B cell (primary cell): ENCODE measurements around the gene COL26A1. TPM values are rescaled to one million over a fixed set of nuclear protein-coding genes. Genes with fewer than 3 reads are reported as not detected.
A peak's percentile ranks its signal among the peaks of the same experiment; 100 is the strongest.

ENCODE experiments used
- ATAC-seq: fragments of 200-7000 bp; cut with Tn5 transposase; one replicate; pipeline ENCODE4 v1.10.0; 2021; ENCODE audit warnings: low read depth, mild to moderate bottlenecking, moderate number of reproducible peaks, moderate library complexity
- CTCF ChIA-PET: fragments of 350-600 bp; sonication (Branson Sonifier 250); formaldehyde crosslinking; loops from one replicate; lab custom pipeline; 2021; ENCODE audit warnings: antibody characterized with exemption, inconsistent platforms; lab: Charles Lee
- POLR2A ChIA-PET: fragments of 350-600 bp; sonication (Branson Sonifier 250); formaldehyde crosslinking; loops from one replicate; lab custom pipeline; 2021; ENCODE audit warnings: antibody characterized with exemption; lab: Charles Lee
- DNase-seq: peaks from one replicate; pipeline ENCODE4 v3.0.0; 2013
- H2AFZ ChIP-seq: 2 replicates; pipeline ENCODE4 v1.6.1; 2012; ENCODE audit warnings: mild to moderate bottlenecking, low read depth, low read length; ENCODE audit not compliant: insufficient read depth, poor library complexity, severe bottlenecking
- H3K27ac ChIP-seq, 2 donors: 1 replicate in 1 of 2; 2 replicates in 1 of 2; pipeline ENCODE4 v1.5.1; 2012 to 2013; ENCODE audit warnings: low read length in 2 of 2, mild to moderate bottlenecking in 2 of 2, moderate library complexity in 1 of 2
- H3K27me3 ChIP-seq, 4 experiments: fragments of 200-600 bp in 1 of 4; sonication (generic) in 1 of 4; replicated peaks in 1 of 4; 1 replicate in 2 of 4; 2 replicates in 2 of 4; pipeline versions ENCODE4 v1.6.1 to v1.7.0; 2013 to 2016; ENCODE audit warnings: low read length in 3 of 4, mild to moderate bottlenecking in 2 of 4, mixed read lengths in 1 of 4, moderate library complexity in 1 of 4; ENCODE audit not compliant: insufficient read depth in 4 of 4, control insufficient read depth in 3 of 4; ENCODE audit errors: control extremely low read depth in 1 of 4
- H3K36me3 ChIP-seq, 2 experiments: replicated peaks in 1 of 2; 1 replicate in 1 of 2; 2 replicates in 1 of 2; pipeline versions ENCODE4 v1.6.1 to v1.7.1; 2013; ENCODE audit warnings: low read length in 1 of 2; ENCODE audit not compliant: insufficient read depth in 2 of 2, control insufficient read depth in 1 of 2; ENCODE audit errors: control extremely low read depth in 1 of 2, extremely low read depth in 1 of 2
- H3K4me1 ChIP-seq, 2 donors: fragments of 200-600 bp in 1 of 2; sonication (generic) in 1 of 2; 1 replicate in 1 of 2; 2 replicates in 1 of 2; pipeline versions ENCODE4 v1.5.1 to v1.6.1; 2013 to 2017; ENCODE audit warnings: low read length in 2 of 2; ENCODE audit not compliant: control insufficient read depth in 2 of 2, insufficient read depth in 2 of 2
- H3K4me2 ChIP-seq: replicated peaks from 2 replicates; pipeline ENCODE3; 2012; ENCODE audit warnings: mild to moderate bottlenecking, low read depth, low read length; ENCODE audit not compliant: poor library complexity, severe bottlenecking
- H3K4me3 ChIP-seq, 5 experiments: fragments of 200-600 bp in 1 of 5; sonication (generic) in 1 of 5; 1 replicate in 3 of 5; 2 replicates in 2 of 5; pipeline versions ENCODE4 v1.5.1 to v1.7.0; 2011 to 2016; ENCODE audit warnings: low read length in 4 of 5, mild to moderate bottlenecking in 4 of 5, low read depth in 2 of 5, control low read depth in 1 of 5, moderate library complexity in 1 of 5; ENCODE audit not compliant: insufficient read depth in 1 of 5; ENCODE audit errors: control extremely low read depth in 1 of 5, extremely low read depth in 1 of 5
- H3K79me2 ChIP-seq: fragments of 200-600 bp; sonication (generic); one replicate; pipeline ENCODE4 v1.6.0; 2016; ENCODE audit warnings: low read length; ENCODE audit not compliant: control insufficient read depth, insufficient read depth
- H3K9ac ChIP-seq: fragments of 200-600 bp; sonication (generic); 2 replicates; pipeline ENCODE4 v1.6.1; 2017; ENCODE audit warnings: mild to moderate bottlenecking, low read length, moderate library complexity
- H3K9me3 ChIP-seq, 3 donors: one replicate each; pipeline versions ENCODE4 v1.6.1 to v1.7.1; 2013; ENCODE audit warnings: low read length in 2 of 3; ENCODE audit not compliant: control insufficient read depth in 2 of 3, insufficient read depth in 1 of 3; ENCODE audit errors: control extremely low read depth in 1 of 3
- H4K20me1 ChIP-seq: 2 replicates; pipeline ENCODE4 v1.6.0; 2012; ENCODE audit warnings: mild to moderate bottlenecking, low read length; ENCODE audit not compliant: insufficient read depth, control insufficient read depth, poor library complexity, severe bottlenecking
- H3K27ac Mint-ChIP-seq: one replicate; pipeline ENCODE4 v1.8.0; 2021; ENCODE audit warnings: mixed read lengths
- H3K27me3 Mint-ChIP-seq: one replicate; pipeline ENCODE4 v1.8.0; 2021; ENCODE audit warnings: mixed read lengths
- H3K4me1 Mint-ChIP-seq: one replicate; pipeline ENCODE4 v1.8.0; 2021; ENCODE audit warnings: mixed read lengths
- H3K4me3 Mint-ChIP-seq: one replicate; pipeline ENCODE4 v1.8.0; 2021; ENCODE audit warnings: mixed read lengths
- H3K9me3 Mint-ChIP-seq: one replicate; pipeline ENCODE4 v1.8.0; 2022; ENCODE audit warnings: mixed read lengths; ENCODE audit not compliant: insufficient read depth
- EZH2 ChIP-seq: IDR thresholded peaks from 2 replicates; pipeline ENCODE4 v1.6.1; 2012; ENCODE audit warnings: borderline replicate concordance, low read depth, mild to moderate bottlenecking, moderate library complexity, low read length; ENCODE audit not compliant: insufficient read depth, poor library complexity, severe bottlenecking
- WGBS: methylation state at CpG from one replicate; pipeline ENCODE4 v1.1.5; 2013; ENCODE audit warnings: missing lambda C conversion rate; ENCODE audit not compliant: insufficient coverage; 5-methylcytosine and 5-hydroxymethylcytosine counted together
- intact Hi-C: fragments of 100-400 bp; cut with micrococcal nuclease; formaldehyde crosslinking; loops from one replicate; pipeline ENCODE4 v1.10.0; 2022
- polyA plus RNA-seq: library from polyadenylated mRNA; depleted of rRNA; stranded (reverse); fragments of >200 nt; gene quantifications from 2 replicates; pipeline ENCODE4 v1.2.3, GENCODE V29; 2012
- total RNA-seq, 2 donors: library from RNA; stranded (reverse); fragments of 120-200 nt in 1 of 2; gene quantifications; 1 replicate in 1 of 2; 2 replicates in 1 of 2; pipeline versions ENCODE4 v1.2.3 to v1.2.4, GENCODE V29; 2013 to 2022
- TF ChIP-seq, protein P1 (sequence below): fragments of 200-600 bp; IDR thresholded peaks from one replicate; pipeline ENCODE4 v1.8.0; 2022; ENCODE audit warnings: antibody characterized with exemption, mild to moderate bottlenecking

The COL26A1 gene
- total and polyA plus RNA-seq, 2 donors (not counting 1 experiment from before 2014, with no cell fraction given): not detected

DNA sequence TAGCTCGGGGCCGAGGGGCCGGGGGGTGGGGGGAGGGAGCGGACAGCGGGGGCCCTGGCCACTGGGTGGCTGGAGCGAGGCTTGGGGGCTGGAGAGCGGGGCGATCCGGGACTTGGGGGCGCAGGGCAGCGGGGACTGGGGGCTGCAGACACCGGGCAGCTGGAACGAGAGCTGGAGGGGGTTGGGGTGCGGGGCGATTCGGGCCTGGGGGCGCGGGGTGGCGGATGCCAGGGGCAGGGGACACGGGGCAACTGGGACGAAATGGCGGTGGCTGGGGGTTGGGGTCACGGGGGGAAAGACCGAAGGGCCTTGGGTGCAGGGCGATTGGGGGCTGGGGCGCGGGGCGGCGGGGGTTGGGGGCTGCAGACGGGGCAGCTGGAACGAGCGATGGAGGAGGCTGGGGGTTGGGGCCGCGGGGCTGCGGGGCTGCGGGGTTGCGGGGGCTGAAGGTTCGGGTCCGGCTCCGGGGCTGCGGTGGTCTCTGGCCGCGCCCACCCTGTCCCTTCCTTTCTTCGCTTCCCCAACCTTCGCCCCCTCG, 590 bp downstream of the COL26A1 start:
- TF ChIP-seq, protein P1, sequence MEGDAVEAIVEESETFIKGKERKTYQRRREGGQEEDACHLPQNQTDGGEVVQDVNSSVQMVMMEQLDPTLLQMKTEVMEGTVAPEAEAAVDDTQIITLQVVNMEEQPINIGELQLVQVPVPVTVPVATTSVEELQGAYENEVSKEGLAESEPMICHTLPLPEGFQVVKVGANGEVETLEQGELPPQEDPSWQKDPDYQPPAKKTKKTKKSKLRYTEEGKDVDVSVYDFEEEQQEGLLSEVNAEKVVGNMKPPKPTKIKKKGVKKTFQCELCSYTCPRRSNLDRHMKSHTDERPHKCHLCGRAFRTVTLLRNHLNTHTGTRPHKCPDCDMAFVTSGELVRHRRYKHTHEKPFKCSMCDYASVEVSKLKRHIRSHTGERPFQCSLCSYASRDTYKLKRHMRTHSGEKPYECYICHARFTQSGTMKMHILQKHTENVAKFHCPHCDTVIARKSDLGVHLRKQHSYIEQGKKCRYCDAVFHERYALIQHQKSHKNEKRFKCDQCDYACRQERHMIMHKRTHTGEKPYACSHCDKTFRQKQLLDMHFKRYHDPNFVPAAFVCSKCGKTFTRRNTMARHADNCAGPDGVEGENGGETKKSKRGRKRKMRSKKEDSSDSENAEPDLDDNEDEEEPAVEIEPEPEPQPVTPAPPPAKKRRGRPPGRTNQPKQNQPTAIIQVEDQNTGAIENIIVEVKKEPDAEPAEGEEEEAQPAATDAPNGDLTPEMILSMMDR: no peak
- H3K27ac Mint-ChIP-seq: no peak overlapping the region
- POLR2A ChIA-PET: no interaction called here
- Histone ChIP-seq H3K9ac (peak overlapping the region; percentile 64), H2AFZ (peak overlapping the region; percentile 84), H3K9me3 (peaks cover 0 to 11% (median 0%) of the 10 kb centered on the region in 3 donors), H3K27ac (no peak overlapping the region), H3K4me1 (peaks cover 10 to 21% of the 10 kb centered on the region in 2 donors), H3K4me3 (peak overlapping the region in 4 of 5 experiments; percentile 42 to 74 (median 50)), H3K79me2 (no peaks in the 10 kb centered on the region), H3K27me3 (peaks cover 0 to 29% (median 11%) of the 10 kb centered on the region in 4 experiments), H3K36me3 (no peaks in the 10 kb centered on the region), H4K20me1 (no peaks in the 10 kb centered on the region), H3K4me2 (peak overlapping the region; percentile 99)
- CTCF ChIA-PET: interaction anchor here (1.4 to 8.2 kb wide), 8 partner anchors 8 to 145 kb away, joined by 4 to 83 read pairs (median 14); no protein-coding TSS in a partner anchor
- H3K27me3 Mint-ChIP-seq: peaks cover 28% of the 10 kb centered on the region
- WGBS: 3% methylated on average over 32 of the region's 46 CpGs
- intact Hi-C loops: no loop called here
- H3K9me3 Mint-ChIP-seq: no peaks in the 10 kb centered on the region
- DNase-seq (no peak), ATAC-seq (no peak)
- peaks cover 12% of the 10 kb centered on the region for H3K4me1 Mint-ChIP-seq
- peak overlapping the region; percentile 68 for H3K4me3 Mint-ChIP-seq

DNA sequence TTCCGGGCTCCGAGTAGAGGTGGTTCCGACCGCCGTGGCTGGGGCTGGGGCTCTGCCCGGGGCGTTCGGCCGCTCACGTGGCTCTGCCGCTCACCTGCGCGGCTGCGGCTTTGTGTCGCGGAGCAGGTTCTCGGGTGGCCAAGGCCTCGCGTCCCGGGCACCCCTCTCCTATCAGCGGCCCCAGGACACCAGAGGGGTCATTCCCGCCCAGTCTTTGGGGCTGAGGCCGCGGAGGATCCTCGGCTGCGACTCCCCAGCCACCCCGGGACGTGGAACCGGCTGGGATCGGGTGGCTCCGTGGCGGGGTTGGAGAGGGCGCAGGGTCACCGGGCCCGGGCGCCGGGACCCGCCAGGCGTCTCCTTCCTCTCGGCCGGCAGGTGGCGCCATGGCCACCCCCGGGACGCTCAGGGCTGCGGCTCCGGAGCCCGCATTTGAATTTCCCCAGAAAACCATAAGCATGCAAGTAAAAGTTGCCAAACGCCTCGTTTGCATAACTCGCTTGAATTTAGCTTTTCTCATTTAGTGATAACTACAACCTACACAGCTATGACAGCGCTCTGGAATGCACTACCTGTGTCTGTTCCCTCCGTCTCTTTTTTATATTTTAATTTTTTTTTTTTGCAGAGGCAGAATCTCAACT, 1.2 kb downstream of the COL26A1 start:
- TF ChIP-seq, protein P1: peak; percentile 95
- TF ChIP-seq EZH2: no peak
- Mint-ChIP-seq H3K4me1 (peaks cover 12% of the 10 kb centered on the region), H3K4me3 (peak overlapping the region; percentile 68), H3K9me3 (no peaks in the 10 kb centered on the region), H3K27me3 (peaks cover 32% of the 10 kb centered on the region), H3K27ac (no peak overlapping the region)
- Histone ChIP-seq H3K9me3 (peaks cover 0 to 11% (median 0%) of the 10 kb centered on the region in 3 donors), H4K20me1 (no peaks in the 10 kb centered on the region), H3K79me2 (no peaks in the 10 kb centered on the region), H3K4me3 (peak overlapping the region in 4 of 5 experiments; percentile 42 to 74 (median 50)), H3K27me3 (peaks cover 0 to 29% (median 11%) of the 10 kb centered on the region in 4 experiments), H3K9ac (peak overlapping the region; percentile 64), H3K4me2 (peak overlapping the region; percentile 99), H3K4me1 (peaks cover 10 to 21% of the 10 kb centered on the region in 2 donors), H2AFZ (peak overlapping the region; percentile 84), H3K27ac (no peak overlapping the region), H3K36me3 (no peaks in the 10 kb centered on the region)
- under 1% methylated on average over 50 of the region's 52 CpGs for WGBS
- DNase-seq (peak; percentile 84), ATAC-seq (peak; percentile 94)
- intact Hi-C loops: loop anchor here (1.0 to 2.0 kb wide), 3 partner anchors 27 to 143 kb away; no protein-coding TSS in a partner anchor
- CTCF ChIA-PET: interaction anchor here (0.7 to 8.2 kb wide), 28 partner anchors 8 to 869 kb away, joined by 3 to 83 read pairs (median 4); partner anchors contain the start of gene IFT22
- POLR2A ChIA-PET: no interaction called here
